Loucy (cell line): ENCODE results near the gene TAS2R60.
"Not testable (repeated sequence)": the region's sequence is repeated elsewhere in the genome, so short reads cannot be mapped to it uniquely, and the experiment has no call there.

Experiments used
- H2AFZ ChIP-seq: fragments of 200-600 bp; sonication (generic); 2 replicates; pipeline ENCODE4 v1.6.0; 2016; ENCODE audit warnings: antibody characterized with exemption, mild to moderate bottlenecking, low read length, moderate library complexity
- H3F3A ChIP-seq: fragments of 200-600 bp; 2 replicates; pipeline ENCODE4 v1.6.0; 2016; ENCODE audit warnings: antibody characterized with exemption, low read depth, mild to moderate bottlenecking
- H3K27me3 ChIP-seq: fragments of 200-600 bp; sonication (generic); 2 replicates; pipeline ENCODE4 v1.6.1; 2014; ENCODE audit warnings: low read length, mild to moderate bottlenecking; ENCODE audit not compliant: insufficient read depth, poor library complexity, severe bottlenecking
- H3K36me3 ChIP-seq: fragments of 200-600 bp; sonication (generic); 2 replicates; pipeline ENCODE4 v1.6.1; 2016; ENCODE audit warnings: low read length; ENCODE audit not compliant: insufficient read depth
- H3K4me1 ChIP-seq: fragments of 200-600 bp; sonication (generic); 2 replicates; pipeline ENCODE4 v1.5.1; 2014; ENCODE audit warnings: low read length, mild to moderate bottlenecking; ENCODE audit not compliant: insufficient read depth, poor library complexity, severe bottlenecking
- H3K4me2 ChIP-seq: fragments of 200-600 bp; sonication (generic); 2 replicates; pipeline ENCODE4 v1.6.0; 2014; ENCODE audit warnings: antibody characterized with exemption, low read length, low read depth, mild to moderate bottlenecking; ENCODE audit not compliant: poor library complexity, severe bottlenecking
- H3K4me3 ChIP-seq: fragments of 200-600 bp; sonication (generic); 2 replicates; pipeline ENCODE4 v1.5.1; 2014; ENCODE audit warnings: low read length, mild to moderate bottlenecking, mixed read lengths; ENCODE audit not compliant: poor library complexity, severe bottlenecking
- H3K79me2 ChIP-seq: fragments of 200-600 bp; sonication (generic); 2 replicates; pipeline ENCODE4 v1.6.1; 2014; ENCODE audit warnings: low read length; ENCODE audit not compliant: insufficient read depth
- H3K9ac ChIP-seq: fragments of 200-600 bp; sonication (generic); 2 replicates; pipeline ENCODE4 v1.6.0; 2014; ENCODE audit warnings: mild to moderate bottlenecking, low read depth, low read length, moderate library complexity; ENCODE audit not compliant: poor library complexity, severe bottlenecking
- H3K9me2 ChIP-seq: fragments of 200-600 bp; sonication (generic); replicated peaks from 2 replicates; pipeline ENCODE4 v1.6.1; 2016; ENCODE audit warnings: low read depth, low read length, mixed read lengths
- H3K9me3 ChIP-seq: fragments of 200-600 bp; sonication (generic); 2 replicates; pipeline ENCODE4 v1.6.1; 2014; ENCODE audit warnings: mild to moderate bottlenecking, antibody characterized with exemption, low read length, low read depth; ENCODE audit not compliant: insufficient read depth
- H4K20me1 ChIP-seq: fragments of 200-600 bp; sonication (generic); 2 replicates; pipeline ENCODE4 v1.6.0; 2014; ENCODE audit warnings: antibody characterized with exemption, low read length, mild to moderate bottlenecking; ENCODE audit not compliant: insufficient read depth, poor library complexity, severe bottlenecking
- CTCF ChIP-seq: fragments of 200-600 bp; sonication (generic); conservative IDR thresholded peaks from 2 replicates; pipeline ENCODE4 v1.5.1; 2014; ENCODE audit warnings: mild to moderate bottlenecking, antibody characterized with exemption, low read length
- EZH2phosphoT487 ChIP-seq: fragments of 200-600 bp; IDR thresholded peaks from 2 replicates; pipeline ENCODE4 v1.6.1; 2018; ENCODE audit warnings: antibody characterized with exemption, mild to moderate bottlenecking, moderate library complexity, borderline replicate concordance

Gene TAS2R60

DNA sequence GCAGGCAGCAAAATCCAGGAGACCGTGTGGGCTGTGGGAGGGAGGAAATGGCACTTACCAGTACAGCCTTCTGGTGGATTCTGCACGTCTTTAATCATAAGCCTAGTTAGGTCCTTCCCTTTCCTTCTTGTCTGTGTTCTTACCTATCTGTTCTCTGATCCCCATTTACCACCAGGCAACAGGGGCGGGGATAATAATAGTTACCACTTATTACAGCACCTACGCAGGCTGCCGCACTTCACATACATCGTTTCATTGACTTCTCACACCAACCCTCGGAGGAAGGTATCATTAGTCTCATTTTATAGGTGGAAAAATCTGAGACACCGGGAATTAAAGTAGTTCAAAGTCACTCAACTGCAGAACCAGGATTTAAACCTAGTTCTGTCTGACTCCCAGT, 30.1 kb upstream of the TAS2R60 start:
- Histone ChIP-seq H3K79me2 (peaks cover 13% of the 10 kb centered on the region), H4K20me1 (no peaks in the 10 kb centered on the region), H3F3A (no peaks in the 10 kb centered on the region), H2AFZ (no peak overlapping the region), H3K4me1 (peaks cover 29% of the 10 kb centered on the region), H3K36me3 (no peaks in the 10 kb centered on the region), H3K27me3 (no peaks in the 10 kb centered on the region), H3K4me3 (no peak overlapping the region), H3K4me2 (no peak overlapping the region), H3K9ac (no peak overlapping the region), H3K9me3 (no peaks in the 10 kb centered on the region), H3K9me2 (no peaks in the 10 kb centered on the region)
- TF ChIP-seq EZH2phosphoT487 (no peak), CTCF (no peak)

DNA sequence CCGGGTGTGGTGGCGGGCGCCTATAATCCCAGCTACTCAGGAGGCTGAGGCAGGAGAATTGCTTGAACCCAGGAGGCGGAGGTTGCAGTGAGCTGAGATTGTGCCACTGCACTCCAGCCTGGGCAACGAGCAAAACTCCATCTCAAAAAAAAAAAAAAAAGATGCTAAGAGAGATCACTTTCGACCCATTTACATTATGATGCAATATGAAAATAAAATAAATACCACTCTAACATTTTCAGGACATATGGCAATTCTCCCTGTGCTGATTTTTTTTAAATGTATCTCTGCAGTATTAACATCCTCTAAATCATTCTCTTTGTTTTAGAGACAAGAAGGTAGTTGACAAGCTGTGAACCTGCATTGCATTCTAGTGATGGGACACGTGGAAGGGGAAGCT, 28.0 kb upstream of the TAS2R60 start:
- not testable (repeated sequence) for H3K36me3 ChIP-seq, H3K79me2 ChIP-seq, H3K4me2 ChIP-seq, H3K27me3 ChIP-seq, H3K9me3 ChIP-seq, H2AFZ ChIP-seq, H4K20me1 ChIP-seq, H3K9me2 ChIP-seq, H3F3A ChIP-seq, H3K9ac ChIP-seq, H3K4me3 ChIP-seq
- peaks cover 16% of the 10 kb centered on the region for H3K4me1 ChIP-seq

DNA sequence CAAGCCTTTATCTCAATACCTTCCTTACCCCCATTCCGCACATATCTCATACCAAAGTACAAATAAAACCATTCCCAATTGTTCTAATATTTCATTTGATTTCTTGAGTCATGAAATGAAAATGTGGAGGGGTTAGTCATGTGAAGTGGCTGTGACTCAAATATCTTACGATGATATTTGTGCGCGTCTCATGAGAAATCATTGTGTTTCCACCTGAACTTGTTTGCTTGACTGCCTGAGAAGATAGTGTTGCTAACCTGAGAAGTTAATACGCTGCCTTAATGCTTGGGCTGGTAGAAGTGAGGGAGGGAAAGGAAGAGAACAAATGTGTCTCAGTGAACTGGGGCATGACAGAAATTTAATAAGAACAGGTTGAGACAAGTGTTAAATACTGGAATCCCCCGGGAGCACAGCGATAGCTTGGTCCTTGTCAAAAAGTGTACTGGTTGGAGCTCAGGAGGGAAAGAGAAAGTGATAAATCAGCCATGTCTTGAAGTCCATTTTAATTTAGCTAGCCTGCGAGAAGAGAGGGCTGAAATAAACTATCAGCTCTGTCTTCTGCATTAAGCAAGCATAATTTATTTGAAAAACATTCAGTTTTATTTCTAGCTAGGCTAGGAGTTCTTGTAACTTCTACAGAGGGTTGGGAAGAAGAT, 27.4 kb upstream of the TAS2R60 start:
- Histone ChIP-seq H3K4me3 (no peak overlapping the region), H3K79me2 (no peaks in the 10 kb centered on the region), H3K9me3 (no peaks in the 10 kb centered on the region), H4K20me1 (no peaks in the 10 kb centered on the region), H3K27me3 (no peaks in the 10 kb centered on the region), H3K36me3 (no peaks in the 10 kb centered on the region), H3K4me1 (peaks cover 11% of the 10 kb centered on the region), H3K4me2 (no peak overlapping the region), H3F3A (no peaks in the 10 kb centered on the region), H3K9ac (no peak overlapping the region), H3K9me2 (no peaks in the 10 kb centered on the region), H2AFZ (no peak overlapping the region)
- TF ChIP-seq EZH2phosphoT487 = no peak
- TF ChIP-seq CTCF = no peak

- H3K9me3 ChIP-seq = no peaks in the 10 kb centered on the region
- H4K20me1 ChIP-seq = no peaks in the 10 kb centered on the region
- H2AFZ ChIP-seq = no peak overlapping the region
- no peaks in the 10 kb centered on the region for H3K9me2 ChIP-seq
- peaks cover 7% of the 10 kb centered on the region for H3K4me1 ChIP-seq
- no peaks in the 10 kb centered on the region for H3F3A ChIP-seq
- H3K36me3 ChIP-seq = no peaks in the 10 kb centered on the region
- no peak overlapping the region for H3K9ac ChIP-seq
- no peak overlapping the region for H3K4me2 ChIP-seq
- H3K79me2 ChIP-seq = no peaks in the 10 kb centered on the region
- no peak for TF ChIP-seq EZH2phosphoT487
- TF ChIP-seq CTCF = peak; percentile 92
- no peaks in the 10 kb centered on the region for H3K27me3 ChIP-seq
- no peak overlapping the region for H3K4me3 ChIP-seq
Observed at GRCh38 chr7:143416565-143417149, 26.6 kb upstream of the TAS2R60 start.
